Measurements from ENCODE around the gene TMEM44. TPM values are rescaled to one million over a fixed set of nuclear protein-coding genes. Genes with fewer than 3 reads are reported as not detected.

TMEM44 gene
- total and polyA plus RNA-seq, 9 of the 15 experiments (the other 6 are each of a cell fraction or from before 2014, with no cell fraction given) = 0.53 to 18.1 (median 11.3) TPM

DNA sequence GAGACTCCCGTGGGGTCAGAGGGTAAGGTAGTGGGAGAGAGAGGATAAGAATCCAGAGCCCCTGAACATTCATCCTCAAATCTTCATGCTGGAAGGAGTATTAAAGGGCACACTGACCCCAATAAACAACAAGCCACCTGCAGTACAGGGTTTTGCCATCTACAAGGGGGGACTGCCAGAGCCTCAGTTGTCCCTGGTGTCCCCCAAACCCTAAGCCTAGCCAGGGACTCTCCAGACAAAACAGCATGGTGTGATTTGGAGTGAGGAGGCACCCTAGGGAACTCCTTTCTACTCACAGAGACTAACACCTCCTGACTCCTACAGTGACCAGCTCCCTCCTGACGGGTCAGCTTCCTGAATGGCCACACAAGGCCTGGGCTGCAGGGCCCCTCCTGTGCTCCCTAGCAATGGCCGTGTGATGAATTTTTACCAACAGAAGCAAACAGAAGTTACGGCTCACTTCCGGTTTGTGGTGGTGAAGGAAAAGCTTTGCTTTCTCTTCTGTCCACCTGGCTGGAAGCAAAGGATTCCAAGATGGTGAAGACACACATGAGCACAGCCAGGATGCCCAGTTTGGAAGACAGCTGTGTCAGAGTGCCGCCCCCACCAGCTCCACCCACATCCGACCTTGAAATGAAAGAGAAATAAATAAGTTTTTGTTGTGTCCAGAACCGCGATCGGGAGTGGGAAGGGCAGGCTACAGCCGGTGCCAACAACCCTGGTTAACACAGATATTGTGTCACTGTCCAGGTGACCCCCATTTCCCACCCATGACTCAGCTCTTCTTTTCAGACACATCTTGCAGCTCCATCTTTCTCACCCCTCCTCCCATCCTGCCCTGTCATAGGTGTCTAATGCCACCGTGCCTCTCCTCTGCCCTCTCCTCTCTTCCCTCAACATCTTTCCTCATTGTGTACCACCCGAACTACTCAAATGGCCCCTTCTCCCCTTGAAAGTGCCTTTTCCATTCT is 76.8 kb downstream of the TMEM44 start (continued):
- TF ChIP-seq, protein P1, sequence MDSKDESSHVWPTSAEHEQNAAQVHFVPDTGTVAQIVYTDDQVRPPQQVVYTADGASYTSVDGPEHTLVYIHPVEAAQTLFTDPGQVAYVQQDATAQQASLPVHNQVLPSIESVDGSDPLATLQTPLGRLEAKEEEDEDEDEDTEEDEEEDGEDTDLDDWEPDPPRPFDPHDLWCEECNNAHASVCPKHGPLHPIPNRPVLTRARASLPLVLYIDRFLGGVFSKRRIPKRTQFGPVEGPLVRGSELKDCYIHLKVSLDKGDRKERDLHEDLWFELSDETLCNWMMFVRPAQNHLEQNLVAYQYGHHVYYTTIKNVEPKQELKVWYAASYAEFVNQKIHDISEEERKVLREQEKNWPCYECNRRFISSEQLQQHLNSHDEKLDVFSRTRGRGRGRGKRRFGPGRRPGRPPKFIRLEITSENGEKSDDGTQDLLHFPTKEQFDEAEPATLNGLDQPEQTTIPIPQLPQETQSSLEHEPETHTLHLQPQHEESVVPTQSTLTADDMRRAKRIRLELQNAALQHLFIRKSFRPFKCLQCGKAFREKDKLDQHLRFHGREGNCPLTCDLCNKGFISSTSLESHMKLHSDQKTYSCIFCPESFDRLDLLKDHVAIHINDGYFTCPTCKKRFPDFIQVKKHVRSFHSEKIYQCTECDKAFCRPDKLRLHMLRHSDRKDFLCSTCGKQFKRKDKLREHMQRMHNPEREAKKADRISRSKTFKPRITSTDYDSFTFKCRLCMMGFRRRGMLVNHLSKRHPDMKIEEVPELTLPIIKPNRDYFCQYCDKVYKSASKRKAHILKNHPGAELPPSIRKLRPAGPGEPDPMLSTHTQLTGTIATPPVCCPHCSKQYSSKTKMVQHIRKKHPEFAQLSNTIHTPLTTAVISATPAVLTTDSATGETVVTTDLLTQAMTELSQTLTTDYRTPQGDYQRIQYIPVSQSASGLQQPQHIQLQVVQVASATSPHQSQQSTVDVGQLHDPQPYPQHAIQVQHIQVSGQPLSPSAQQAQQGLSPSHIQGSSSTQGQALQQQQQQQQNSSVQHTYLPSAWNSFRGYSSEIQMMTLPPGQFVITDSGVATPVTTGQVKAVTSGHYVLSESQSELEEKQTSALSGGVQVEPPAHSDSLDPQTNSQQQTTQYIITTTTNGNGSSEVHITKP (IDR thresholded peaks at IDR 0.05; ENCODE audit: partially characterized antibody) = peak; percentile 32
- TF ChIP-seq ZNF589 (CRISPR knock-in tag; IDR thresholded peaks at IDR 0.05; ENCODE audit: low read depth) (peak; percentile 78), HNRNPL (IDR thresholded peaks at IDR 0.05; ENCODE audit: low read depth, low read length) (no peak), ZEB2 (IDR thresholded peaks at IDR 0.05) (peak; percentile 55; the same call in 1 of the 2 replicates), LEF1 (IDR thresholded peaks at IDR 0.05) (peak; percentile 54; the same call in 1 of the 2 replicates), CAMTA2 (CRISPR knock-in tag; conservative IDR thresholded peaks at IDR 0.05) (no peak), ZNF133 (CRISPR knock-in tag; IDR thresholded peaks at IDR 0.05) (0 out of 2 replicates have a peak, but pooled peaks have one; percentile 46), ZNF584 (CRISPR knock-in tag; IDR thresholded peaks at IDR 0.05; ENCODE audit: low read depth) (peak; percentile 77; the same call in 1 of the 2 replicates), CREBBP (IDR thresholded peaks at IDR 0.05; ENCODE audit: low read depth, low read length) (no peak), ADNP (tag; IDR thresholded peaks at IDR 0.05) (no peak), ZNF639 (CRISPR knock-in tag; conservative IDR thresholded peaks at IDR 0.05 in 1 of 2, IDR thresholded peaks at IDR 0.05 in 1 of 2) (no peak; a peak in 1 of 4 replicates), POLR2AphosphoS2 (IDR thresholded peaks at IDR 0.05; ENCODE audit: low read length) (no peak), BCOR (IDR thresholded peaks at IDR 0.05) (no peak), GABPB1 (CRISPR knock-in tag; IDR thresholded peaks at IDR 0.05) (0 out of 2 replicates have a peak, but pooled peaks have one; percentile 50), BHLHE40 (IDR thresholded peaks at IDR 0.05; ENCODE audit: low read length) (no peak), ZNF75A (CRISPR knock-in tag; IDR thresholded peaks at IDR 0.05) (no peak)
- TF ChIP-seq, protein P2, sequence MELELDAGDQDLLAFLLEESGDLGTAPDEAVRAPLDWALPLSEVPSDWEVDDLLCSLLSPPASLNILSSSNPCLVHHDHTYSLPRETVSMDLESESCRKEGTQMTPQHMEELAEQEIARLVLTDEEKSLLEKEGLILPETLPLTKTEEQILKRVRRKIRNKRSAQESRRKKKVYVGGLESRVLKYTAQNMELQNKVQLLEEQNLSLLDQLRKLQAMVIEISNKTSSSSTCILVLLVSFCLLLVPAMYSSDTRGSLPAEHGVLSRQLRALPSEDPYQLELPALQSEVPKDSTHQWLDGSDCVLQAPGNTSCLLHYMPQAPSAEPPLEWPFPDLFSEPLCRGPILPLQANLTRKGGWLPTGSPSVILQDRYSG (tag; conservative IDR thresholded peaks at IDR 0.05; ENCODE audit: low read depth) = 0 out of 2 replicates have a peak, but pooled peaks have one; percentile 51
- TF ChIP-seq, protein P3, sequence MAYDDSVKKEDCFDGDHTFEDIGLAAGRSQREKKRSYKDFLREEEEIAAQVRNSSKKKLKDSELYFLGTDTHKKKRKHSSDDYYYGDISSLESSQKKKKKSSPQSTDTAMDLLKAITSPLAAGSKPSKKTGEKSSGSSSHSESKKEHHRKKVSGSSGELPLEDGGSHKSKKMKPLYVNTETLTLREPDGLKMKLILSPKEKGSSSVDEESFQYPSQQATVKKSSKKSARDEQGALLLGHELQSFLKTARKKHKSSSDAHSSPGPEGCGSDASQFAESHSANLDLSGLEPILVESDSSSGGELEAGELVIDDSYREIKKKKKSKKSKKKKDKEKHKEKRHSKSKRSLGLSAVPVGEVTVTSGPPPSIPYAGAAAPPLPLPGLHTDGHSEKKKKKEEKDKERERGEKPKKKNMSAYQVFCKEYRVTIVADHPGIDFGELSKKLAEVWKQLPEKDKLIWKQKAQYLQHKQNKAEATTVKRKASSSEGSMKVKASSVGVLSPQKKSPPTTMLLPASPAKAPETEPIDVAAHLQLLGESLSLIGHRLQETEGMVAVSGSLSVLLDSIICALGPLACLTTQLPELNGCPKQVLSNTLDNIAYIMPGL (CRISPR knock-in tag; IDR thresholded peaks at IDR 0.05) = no peak
